B cell (primary cell): ENCODE measurements around the gene NINJ2. TPM values are rescaled to one million over a fixed set of nuclear protein-coding genes. Genes with fewer than 3 reads are reported as not detected.

Experiments used
- ATAC-seq: fragments of 200-7000 bp; cut with Tn5 transposase; one replicate; pipeline ENCODE4 v1.10.0; 2021; ENCODE audit warnings: low read depth, mild to moderate bottlenecking, moderate number of reproducible peaks, moderate library complexity
- CTCF ChIA-PET: fragments of 350-600 bp; sonication (Branson Sonifier 250); formaldehyde crosslinking; loops from one replicate; lab custom pipeline; 2021; ENCODE audit warnings: antibody characterized with exemption, inconsistent platforms; lab: Charles Lee
- POLR2A ChIA-PET: fragments of 350-600 bp; sonication (Branson Sonifier 250); formaldehyde crosslinking; loops from one replicate; lab custom pipeline; 2021; ENCODE audit warnings: antibody characterized with exemption; lab: Charles Lee
- DNase-seq: peaks from one replicate; pipeline ENCODE4 v3.0.0; 2013
- H2AFZ ChIP-seq: 2 replicates; pipeline ENCODE4 v1.6.1; 2012; ENCODE audit warnings: mild to moderate bottlenecking, low read depth, low read length; ENCODE audit not compliant: insufficient read depth, poor library complexity, severe bottlenecking
- H3K27ac ChIP-seq, 2 donors: 1 replicate in 1 of 2; 2 replicates in 1 of 2; pipeline ENCODE4 v1.5.1; 2012 to 2013; ENCODE audit warnings: low read length in 2 of 2, mild to moderate bottlenecking in 2 of 2, moderate library complexity in 1 of 2
- H3K27me3 ChIP-seq, 4 experiments: fragments of 200-600 bp in 1 of 4; sonication (generic) in 1 of 4; replicated peaks in 1 of 4; 1 replicate in 2 of 4; 2 replicates in 2 of 4; pipeline versions ENCODE4 v1.6.1 to v1.7.0; 2013 to 2016; ENCODE audit warnings: low read length in 3 of 4, mild to moderate bottlenecking in 2 of 4, mixed read lengths in 1 of 4, moderate library complexity in 1 of 4; ENCODE audit not compliant: insufficient read depth in 4 of 4, control insufficient read depth in 3 of 4; ENCODE audit errors: control extremely low read depth in 1 of 4
- H3K36me3 ChIP-seq, 2 experiments: replicated peaks in 1 of 2; 1 replicate in 1 of 2; 2 replicates in 1 of 2; pipeline versions ENCODE4 v1.6.1 to v1.7.1; 2013; ENCODE audit warnings: low read length in 1 of 2; ENCODE audit not compliant: insufficient read depth in 2 of 2, control insufficient read depth in 1 of 2; ENCODE audit errors: control extremely low read depth in 1 of 2, extremely low read depth in 1 of 2
- H3K4me1 ChIP-seq, 2 donors: fragments of 200-600 bp in 1 of 2; sonication (generic) in 1 of 2; 1 replicate in 1 of 2; 2 replicates in 1 of 2; pipeline versions ENCODE4 v1.5.1 to v1.6.1; 2013 to 2017; ENCODE audit warnings: low read length in 2 of 2; ENCODE audit not compliant: control insufficient read depth in 2 of 2, insufficient read depth in 2 of 2
- H3K4me2 ChIP-seq: replicated peaks from 2 replicates; pipeline ENCODE3; 2012; ENCODE audit warnings: mild to moderate bottlenecking, low read depth, low read length; ENCODE audit not compliant: poor library complexity, severe bottlenecking
- H3K4me3 ChIP-seq, 5 experiments: fragments of 200-600 bp in 1 of 5; sonication (generic) in 1 of 5; 1 replicate in 3 of 5; 2 replicates in 2 of 5; pipeline versions ENCODE4 v1.5.1 to v1.7.0; 2011 to 2016; ENCODE audit warnings: low read length in 4 of 5, mild to moderate bottlenecking in 4 of 5, low read depth in 2 of 5, control low read depth in 1 of 5, moderate library complexity in 1 of 5; ENCODE audit not compliant: insufficient read depth in 1 of 5; ENCODE audit errors: control extremely low read depth in 1 of 5, extremely low read depth in 1 of 5
- H3K79me2 ChIP-seq: fragments of 200-600 bp; sonication (generic); one replicate; pipeline ENCODE4 v1.6.0; 2016; ENCODE audit warnings: low read length; ENCODE audit not compliant: control insufficient read depth, insufficient read depth
- H3K9ac ChIP-seq: fragments of 200-600 bp; sonication (generic); 2 replicates; pipeline ENCODE4 v1.6.1; 2017; ENCODE audit warnings: mild to moderate bottlenecking, low read length, moderate library complexity
- H3K9me3 ChIP-seq, 3 donors: one replicate each; pipeline versions ENCODE4 v1.6.1 to v1.7.1; 2013; ENCODE audit warnings: low read length in 2 of 3; ENCODE audit not compliant: control insufficient read depth in 2 of 3, insufficient read depth in 1 of 3; ENCODE audit errors: control extremely low read depth in 1 of 3
- H4K20me1 ChIP-seq: 2 replicates; pipeline ENCODE4 v1.6.0; 2012; ENCODE audit warnings: mild to moderate bottlenecking, low read length; ENCODE audit not compliant: insufficient read depth, control insufficient read depth, poor library complexity, severe bottlenecking
- H3K27ac Mint-ChIP-seq: one replicate; pipeline ENCODE4 v1.8.0; 2021; ENCODE audit warnings: mixed read lengths
- H3K27me3 Mint-ChIP-seq: one replicate; pipeline ENCODE4 v1.8.0; 2021; ENCODE audit warnings: mixed read lengths
- H3K4me1 Mint-ChIP-seq: one replicate; pipeline ENCODE4 v1.8.0; 2021; ENCODE audit warnings: mixed read lengths
- H3K4me3 Mint-ChIP-seq: one replicate; pipeline ENCODE4 v1.8.0; 2021; ENCODE audit warnings: mixed read lengths
- H3K9me3 Mint-ChIP-seq: one replicate; pipeline ENCODE4 v1.8.0; 2022; ENCODE audit warnings: mixed read lengths; ENCODE audit not compliant: insufficient read depth
- CTCF ChIP-seq: fragments of 200-600 bp; IDR thresholded peaks from one replicate; pipeline ENCODE4 v1.8.0; 2022; ENCODE audit warnings: antibody characterized with exemption, mild to moderate bottlenecking
- EZH2 ChIP-seq: IDR thresholded peaks from 2 replicates; pipeline ENCODE4 v1.6.1; 2012; ENCODE audit warnings: borderline replicate concordance, low read depth, mild to moderate bottlenecking, moderate library complexity, low read length; ENCODE audit not compliant: insufficient read depth, poor library complexity, severe bottlenecking
- WGBS: methylation state at CpG from one replicate; pipeline ENCODE4 v1.1.5; 2013; ENCODE audit warnings: missing lambda C conversion rate; ENCODE audit not compliant: insufficient coverage; 5-methylcytosine and 5-hydroxymethylcytosine counted together
- intact Hi-C: fragments of 100-400 bp; cut with micrococcal nuclease; formaldehyde crosslinking; loops from one replicate; pipeline ENCODE4 v1.10.0; 2022
- polyA plus RNA-seq: library from polyadenylated mRNA; depleted of rRNA; stranded (reverse); fragments of >200 nt; gene quantifications from 2 replicates; pipeline ENCODE4 v1.2.3, GENCODE V29; 2012
- total RNA-seq, 2 donors: library from RNA; stranded (reverse); fragments of 120-200 nt in 1 of 2; gene quantifications; 1 replicate in 1 of 2; 2 replicates in 1 of 2; pipeline versions ENCODE4 v1.2.3 to v1.2.4, GENCODE V29; 2013 to 2022

Gene NINJ2
- total and polyA plus RNA-seq, 2 donors (not counting 1 experiment from before 2014, with no cell fraction given) = 2.9 to 10.2 TPM

GRCh38 chr12:544941-545635 lies 118.2 kb downstream of the NINJ2 start:
- ATAC-seq = no peak
- intact Hi-C loops = no loop called here
- Histone ChIP-seq H3K4me3 (no peak overlapping the region), H3K79me2 (no peaks in the 10 kb centered on the region), H3K27ac (no peak overlapping the region), H3K4me1 (peaks cover 8 to 10% of the 10 kb centered on the region in 2 donors), H3K9me3 (peaks cover 0 to 7% (median 0%) of the 10 kb centered on the region in 3 donors), H4K20me1 (no peaks in the 10 kb centered on the region), H2AFZ (no peak overlapping the region), H3K36me3 (no peaks in the 10 kb centered on the region), H3K9ac (no peak overlapping the region), H3K4me2 (no peak overlapping the region), H3K27me3 (peaks cover 0 to 34% (median 3%) of the 10 kb centered on the region in 4 experiments)
- H3K9me3 Mint-ChIP-seq = no peaks in the 10 kb centered on the region
- POLR2A ChIA-PET = no interaction called here
- 86% methylated on average over 6 of the region's 9 CpGs for WGBS
- CTCF ChIA-PET = interaction anchor here (1.3 kb wide), 1 partner anchor 103 kb away, joined by 5 read pairs; no protein-coding TSS in a partner anchor
- H3K27me3 Mint-ChIP-seq = peaks cover 30% of the 10 kb centered on the region
- DNase-seq = no peak
- no peak for TF ChIP-seq EZH2
- no peak for TF ChIP-seq CTCF
- peaks cover 3% of the 10 kb centered on the region for H3K4me1 Mint-ChIP-seq
- H3K27ac Mint-ChIP-seq = no peak overlapping the region
- no peak overlapping the region for H3K4me3 Mint-ChIP-seq

GRCh38 chr12:544142-544541 lies 119.1 kb downstream of the NINJ2 start:
- H3K4me1 Mint-ChIP-seq = peaks cover 3% of the 10 kb centered on the region
- Histone ChIP-seq H3K79me2 (no peaks in the 10 kb centered on the region), H3K27me3 (peaks cover 0 to 34% (median 3%) of the 10 kb centered on the region in 4 experiments), H3K27ac (no peak overlapping the region), H4K20me1 (no peaks in the 10 kb centered on the region), H3K4me1 (peaks cover 8 to 10% of the 10 kb centered on the region in 2 donors), H3K9ac (no peak overlapping the region), H3K36me3 (no peaks in the 10 kb centered on the region), H2AFZ (no peak overlapping the region), H3K4me2 (no peak overlapping the region), H3K4me3 (no peak overlapping the region), H3K9me3 (peaks cover 0 to 7% (median 0%) of the 10 kb centered on the region in 3 donors)
- DNase-seq (no peak), ATAC-seq (no peak)
- 94% methylated on average over 5 of the region's 8 CpGs for WGBS
- POLR2A ChIA-PET = interaction anchor here (0.6 kb wide), 1 partner anchor 335 kb away, joined by 8 read pairs; no protein-coding TSS in a partner anchor
- CTCF ChIA-PET = interaction anchor here (1.3 kb wide), 1 partner anchor 102 kb away, joined by 5 read pairs; no protein-coding TSS in a partner anchor
- H3K27me3 Mint-ChIP-seq = peaks cover 22% of the 10 kb centered on the region
- H3K9me3 Mint-ChIP-seq = no peaks in the 10 kb centered on the region
- no peak overlapping the region for H3K27ac Mint-ChIP-seq
- intact Hi-C loops = no loop called here
- no peak overlapping the region for H3K4me3 Mint-ChIP-seq
- TF ChIP-seq EZH2 (no peak), CTCF (no peak)
